Lung (tissue), 12 donors: ENCODE data around the gene FMNL1. TPM values are rescaled to one million over a fixed set of nuclear protein-coding genes. Genes with fewer than 3 reads are reported as not detected.

ENCODE experiments used
- ATAC-seq: fragments of 200-7000 bp; cut with Tn5 transposase; one replicate; pipeline ENCODE4 v1.9.1; 2020; ENCODE audit warnings: moderate number of reproducible peaks; ENCODE audit not compliant: insufficient read depth, low FRiP score
- DNase-seq, 3 donors: peaks; one replicate each; pipeline ENCODE4 v3.0.0-alpha.2; 2013 to 2017
- H3K27ac ChIP-seq, 2 donors: one replicate each; pipeline ENCODE4 v1.5.1; 2013; ENCODE audit warnings: mild to moderate bottlenecking in 2 of 2, moderate library complexity in 2 of 2, control low read depth in 1 of 2, inconsistent platforms in 1 of 2, low read depth in 1 of 2, low read length in 1 of 2
- H3K27me3 ChIP-seq, 3 donors: one replicate each; pipeline ENCODE4 v1.5.1; 2013; ENCODE audit warnings: low read length in 2 of 3; ENCODE audit not compliant: control insufficient read depth in 3 of 3, insufficient read depth in 3 of 3
- H3K36me3 ChIP-seq, 4 donors: one replicate each; pipeline ENCODE4 v1.5.1; 2013; ENCODE audit warnings: low read length in 4 of 4, mild to moderate bottlenecking in 1 of 4, moderate library complexity in 1 of 4; ENCODE audit not compliant: control insufficient read depth in 4 of 4, insufficient read depth in 4 of 4
- H3K4me1 ChIP-seq, 5 donors: one replicate each; pipeline ENCODE4 v1.5.1; 2013; ENCODE audit warnings: low read length in 5 of 5, mild to moderate bottlenecking in 2 of 5, moderate library complexity in 1 of 5; ENCODE audit not compliant: control insufficient read depth in 5 of 5, insufficient read depth in 5 of 5
- H3K4me3 ChIP-seq: one replicate; pipeline ENCODE4 v1.5.1; 2013; ENCODE audit warnings: mild to moderate bottlenecking, control low read depth, moderate library complexity
- H3K9ac ChIP-seq, 2 donors: one replicate each; pipeline ENCODE4 v1.5.1; 2013; ENCODE audit warnings: low read length in 2 of 2, control low read depth in 1 of 2; ENCODE audit not compliant: insufficient read depth in 1 of 2
- H3K9me3 ChIP-seq, 4 donors: one replicate each; pipeline ENCODE4 v1.5.1; 2013; ENCODE audit warnings: low read length in 3 of 4, mild to moderate bottlenecking in 1 of 4, moderate library complexity in 1 of 4; ENCODE audit not compliant: control insufficient read depth in 4 of 4, insufficient read depth in 3 of 4
- WGBS, 2 donors: extraction: QIAGEN DNeasy Blood & Tissue Kit; methylation state at CpG; one replicate each; pipeline ENCODE4 v1.1.7; 2013; 5-methylcytosine and 5-hydroxymethylcytosine counted together
- polyA plus RNA-seq, 2 donors: library from polyadenylated mRNA; stranded (reverse); fragments of 200-250 nt; gene quantifications; one replicate each; pipeline ENCODE4 v1.2.1, GENCODE V29; 2013
- total RNA-seq, 2 donors: library from RNA; depleted of rRNA in 1 of 2; stranded (reverse); fragments of >200 nt in 1 of 2; gene quantifications; one replicate each; pipeline ENCODE4 v1.2.1, GENCODE V29; 2014 to 2021
- TF ChIP-seq, protein P1 (sequence below): IDR thresholded peaks from 2 replicates; pipeline ENCODE4 v1.5.1; 2012; ENCODE audit warnings: mild to moderate bottlenecking; ENCODE audit errors: control extremely low read depth, extremely low read depth
- donor health status: control.
- donor health status: control.
- donor health status: Bipolar disorder and iron deficiency.
- donor health status: healthy.
- donor health status: DM: yes; HTN: yes; CAD: no.

Gene FMNL1
- total and polyA plus RNA-seq, 4 donors, result 25.0 to 135 (median 56.6) TPM

DNA sequence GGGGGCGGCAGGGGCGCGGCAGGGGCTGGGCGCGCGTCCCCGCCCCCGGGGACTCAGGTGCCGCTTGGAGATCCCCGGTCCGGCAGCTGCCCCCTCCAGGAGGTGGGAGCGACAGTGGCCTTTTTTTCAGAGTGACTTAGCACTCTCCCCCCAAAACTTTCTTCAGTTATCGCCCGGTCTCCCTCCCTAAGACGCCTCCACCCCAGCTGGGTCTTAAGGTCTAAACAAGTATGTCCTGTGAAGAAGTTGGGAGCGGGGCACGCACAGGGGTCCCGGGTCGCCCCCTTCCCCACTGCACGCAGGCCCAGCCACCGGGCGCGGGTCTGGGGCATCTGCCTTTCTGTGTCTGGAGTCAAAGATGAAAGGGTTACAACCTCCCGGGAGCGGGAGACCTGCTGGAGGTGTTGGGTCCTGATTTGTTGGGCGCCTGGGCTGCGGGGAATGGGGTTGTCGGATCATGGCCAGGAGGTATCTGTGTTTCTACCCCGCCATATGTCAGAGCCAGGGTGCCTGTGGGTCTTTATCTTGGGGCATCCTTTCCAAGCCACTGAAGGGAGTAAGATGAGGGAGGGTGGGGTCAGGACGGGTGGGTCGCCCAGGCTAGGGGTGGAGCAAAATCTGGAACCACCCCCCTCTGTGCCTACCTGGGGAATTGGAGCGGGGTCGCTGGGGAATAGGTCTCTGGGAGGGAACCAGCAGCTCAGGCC lies 757 bp downstream of the FMNL1 start:
- no peaks in the 10 kb centered on the region for H3K36me3 ChIP-seq
- WGBS, 2 donors, result 8 to 19% methylated on average over 31 to 33 of the region's 33 CpGs
- H3K4me3 ChIP-seq, result peak overlapping the region; percentile 39
- H3K9ac ChIP-seq, result no peak overlapping the region
- peak overlapping the region in 1 of 2 donors; percentile 57 for H3K27ac ChIP-seq
- DNase-seq (no peak), ATAC-seq (no peak)
- H3K4me1 ChIP-seq, result peaks cover 0 to 7% (median 0%) of the 10 kb centered on the region in 5 donors
- no peaks in the 10 kb centered on the region for H3K9me3 ChIP-seq
- H3K27me3 ChIP-seq, result peaks cover 0 to 36% (median 18%) of the 10 kb centered on the region in 3 donors
- TF ChIP-seq, protein P1, sequence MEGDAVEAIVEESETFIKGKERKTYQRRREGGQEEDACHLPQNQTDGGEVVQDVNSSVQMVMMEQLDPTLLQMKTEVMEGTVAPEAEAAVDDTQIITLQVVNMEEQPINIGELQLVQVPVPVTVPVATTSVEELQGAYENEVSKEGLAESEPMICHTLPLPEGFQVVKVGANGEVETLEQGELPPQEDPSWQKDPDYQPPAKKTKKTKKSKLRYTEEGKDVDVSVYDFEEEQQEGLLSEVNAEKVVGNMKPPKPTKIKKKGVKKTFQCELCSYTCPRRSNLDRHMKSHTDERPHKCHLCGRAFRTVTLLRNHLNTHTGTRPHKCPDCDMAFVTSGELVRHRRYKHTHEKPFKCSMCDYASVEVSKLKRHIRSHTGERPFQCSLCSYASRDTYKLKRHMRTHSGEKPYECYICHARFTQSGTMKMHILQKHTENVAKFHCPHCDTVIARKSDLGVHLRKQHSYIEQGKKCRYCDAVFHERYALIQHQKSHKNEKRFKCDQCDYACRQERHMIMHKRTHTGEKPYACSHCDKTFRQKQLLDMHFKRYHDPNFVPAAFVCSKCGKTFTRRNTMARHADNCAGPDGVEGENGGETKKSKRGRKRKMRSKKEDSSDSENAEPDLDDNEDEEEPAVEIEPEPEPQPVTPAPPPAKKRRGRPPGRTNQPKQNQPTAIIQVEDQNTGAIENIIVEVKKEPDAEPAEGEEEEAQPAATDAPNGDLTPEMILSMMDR, result no peak

DNA sequence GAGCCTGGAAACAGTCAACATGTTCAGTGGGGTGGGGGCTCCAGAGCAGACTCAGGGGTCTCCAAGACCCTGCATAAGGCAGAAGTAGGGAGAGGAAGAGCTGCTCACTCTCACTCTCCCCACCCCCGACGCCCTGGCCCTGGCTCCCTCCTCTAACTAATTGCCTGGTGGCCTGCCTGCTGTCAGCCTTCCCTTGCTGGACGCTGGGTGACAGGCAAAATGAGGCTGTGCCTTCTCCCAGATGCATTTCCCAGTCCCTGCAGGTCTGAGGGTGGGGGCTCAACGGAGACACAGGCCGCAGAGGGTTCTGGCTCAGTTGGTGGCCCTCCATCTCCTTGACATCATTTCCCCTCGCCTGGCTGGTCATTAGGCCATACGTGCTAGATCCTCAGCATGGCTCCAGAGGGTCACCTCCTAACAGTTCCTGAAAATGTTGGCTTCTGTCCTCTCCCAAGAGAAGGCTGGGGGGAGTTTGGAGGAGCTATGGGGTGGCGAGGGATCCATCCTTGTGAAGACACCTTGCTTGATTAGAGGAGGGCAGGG lies 1.4 kb downstream of the FMNL1 start:
- WGBS, 2 donors, result 47 to 56% methylated on average over 8 of the region's 8 CpGs
- Histone ChIP-seq H3K4me1 (peaks cover 0 to 7% (median 0%) of the 10 kb centered on the region in 5 donors), H3K36me3 (no peaks in the 10 kb centered on the region), H3K27me3 (peaks cover 0 to 36% (median 18%) of the 10 kb centered on the region in 3 donors), H3K9me3 (no peaks in the 10 kb centered on the region), H3K27ac (peak overlapping the region in 1 of 2 donors; percentile 57), H3K9ac (no peak overlapping the region), H3K4me3 (peak overlapping the region; percentile 2)
- TF ChIP-seq, protein P1, result no peak
- no peak for ATAC-seq
- no peak for DNase-seq

DNA sequence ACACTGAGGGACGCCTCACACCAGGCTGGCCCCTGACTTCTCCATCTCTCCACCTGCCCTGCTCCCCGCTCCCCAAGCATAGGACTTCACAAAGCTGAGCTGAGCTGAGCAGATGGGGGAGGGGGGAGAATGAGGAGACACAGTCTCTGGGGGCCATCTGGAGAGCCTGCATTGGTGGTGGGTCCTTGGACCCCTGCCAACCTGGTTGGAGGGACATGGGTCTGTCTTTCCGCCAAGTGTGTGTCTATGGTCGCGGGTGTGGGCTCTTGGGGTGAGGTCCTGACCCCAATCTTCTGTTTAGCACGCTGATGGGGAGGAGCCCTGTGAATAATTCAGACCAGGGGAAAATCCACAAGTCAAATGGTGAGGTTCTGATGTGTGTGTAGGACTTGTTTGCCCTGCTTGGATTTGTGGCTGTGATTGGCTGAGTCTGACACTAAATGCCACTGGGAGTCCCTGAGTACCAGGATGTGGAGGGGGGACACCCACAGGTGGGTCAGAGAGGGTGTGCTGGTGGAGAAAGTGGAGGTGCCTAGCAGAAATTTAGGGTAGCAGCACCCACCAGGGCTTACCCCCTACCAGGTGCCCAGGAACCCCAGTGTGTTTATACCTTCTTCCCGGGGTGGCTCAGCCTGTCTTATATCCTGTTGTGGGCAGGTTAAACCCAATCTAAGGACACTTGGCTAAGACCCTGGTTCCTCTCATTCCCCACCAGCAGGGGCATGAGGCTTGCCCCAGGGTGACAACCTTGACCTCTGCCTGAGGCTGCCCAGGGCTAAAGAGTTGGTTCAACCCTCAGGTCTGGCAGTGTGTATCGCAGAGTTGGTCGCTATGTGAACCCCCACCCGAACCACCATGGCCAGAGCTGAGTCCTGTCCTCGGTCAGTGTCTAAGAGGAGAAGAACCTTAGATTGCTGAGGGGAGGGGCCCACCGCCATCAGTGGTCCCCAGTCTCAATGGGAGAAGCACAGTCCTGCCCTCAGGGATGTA lies 2.1 kb downstream of the FMNL1 start:
- DNase-seq (no peak), ATAC-seq (no peak)
- H3K4me3 ChIP-seq, result no peak overlapping the region
- no peaks in the 10 kb centered on the region for H3K36me3 ChIP-seq
- peak overlapping the region in 1 of 2 donors; percentile 77 for H3K27ac ChIP-seq
- TF ChIP-seq, protein P1, result no peak
- H3K9me3 ChIP-seq, result no peaks in the 10 kb centered on the region
- H3K27me3 ChIP-seq, result peaks cover 0 to 36% (median 18%) of the 10 kb centered on the region in 3 donors
- peaks cover 0 to 12% (median 5%) of the 10 kb centered on the region in 5 donors for H3K4me1 ChIP-seq
- H3K9ac ChIP-seq, result no peak overlapping the region
- WGBS, 2 donors, result 52 to 69% methylated on average over 12 of the region's 12 CpGs
